Measurements from ENCODE around the gene TRIM26. TPM values are rescaled to one million over a fixed set of nuclear protein-coding genes. Genes with fewer than 3 reads are reported as not detected.

TRIM26 gene
- total and polyA plus RNA-seq, 2 of the 13 experiments (the other 11 are each of a cell fraction or from before 2014, with no cell fraction given) = 27.1 to 38.7 TPM

DNA sequence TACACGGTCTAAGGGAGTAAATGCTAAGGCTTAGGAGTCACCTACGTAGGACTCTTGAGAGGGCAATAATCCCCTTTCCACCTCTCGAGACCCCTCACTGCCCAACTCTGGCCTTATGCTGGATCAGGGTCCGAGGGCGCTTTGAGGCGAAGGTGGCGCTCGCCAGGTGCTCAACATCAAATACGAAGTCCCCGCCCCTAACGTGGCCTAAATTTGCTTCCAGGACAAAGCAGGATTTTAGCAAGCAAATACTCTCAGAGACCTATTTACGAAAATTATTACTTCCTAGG is 406 bp upstream of the TRIM26 start (continued):
- TF ChIP-seq, protein P1, sequence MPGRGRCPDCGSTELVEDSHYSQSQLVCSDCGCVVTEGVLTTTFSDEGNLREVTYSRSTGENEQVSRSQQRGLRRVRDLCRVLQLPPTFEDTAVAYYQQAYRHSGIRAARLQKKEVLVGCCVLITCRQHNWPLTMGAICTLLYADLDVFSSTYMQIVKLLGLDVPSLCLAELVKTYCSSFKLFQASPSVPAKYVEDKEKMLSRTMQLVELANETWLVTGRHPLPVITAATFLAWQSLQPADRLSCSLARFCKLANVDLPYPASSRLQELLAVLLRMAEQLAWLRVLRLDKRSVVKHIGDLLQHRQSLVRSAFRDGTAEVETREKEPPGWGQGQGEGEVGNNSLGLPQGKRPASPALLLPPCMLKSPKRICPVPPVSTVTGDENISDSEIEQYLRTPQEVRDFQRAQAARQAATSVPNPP (CRISPR knock-in tag; IDR thresholded peaks at IDR 0.05) = no peak
- TF ChIP-seq ZNF879 (CRISPR knock-in tag; IDR thresholded peaks at IDR 0.05) (no peak; the same call in 1 of the 2 replicates), RBFOX2 (IDR thresholded peaks at IDR 0.05; ENCODE audit: low read depth, low read length) (peak; percentile 14; the same call in 1 of the 2 replicates), ZFAT (CRISPR knock-in tag; conservative IDR thresholded peaks at IDR 0.05) (0 out of 2 replicates have a peak, but pooled peaks have one; percentile 2), ZFP36L2 (CRISPR knock-in tag; IDR thresholded peaks at IDR 0.05) (no peak), AHR (CRISPR knock-in tag; IDR thresholded peaks at IDR 0.05) (no peak), AKAP8 (CRISPR knock-in tag; IDR thresholded peaks at IDR 0.05) (no peak), SIN3B (IDR thresholded peaks at IDR 0.05; ENCODE audit: low read length) (no peak), NFYC (CRISPR knock-in tag; IDR thresholded peaks at IDR 0.05) (no peak), HOXD1 (CRISPR knock-in tag; IDR thresholded peaks at IDR 0.05) (no peak), MIER2 (CRISPR knock-in tag; IDR thresholded peaks at IDR 0.05) (no peak), ZNF350 (CRISPR knock-in tag; IDR thresholded peaks at IDR 0.05; ENCODE audit: borderline replicate concordance, low read depth) (no peak; the same call in 1 of the 2 replicates), SOX6 (IDR thresholded peaks at IDR 0.05) (no peak), SOX6 (CRISPR knock-in tag; IDR thresholded peaks at IDR 0.05) (no peak), HNF4G (IDR thresholded peaks at IDR 0.05; ENCODE audit: borderline replicate concordance, low read depth, low read length) (no peak), HNF4G (CRISPR knock-in tag; IDR thresholded peaks at IDR 0.05; ENCODE audit: borderline replicate concordance, low read depth) (no peak), ZNF761 (CRISPR knock-in tag; conservative IDR thresholded peaks at IDR 0.05) (0 out of 2 replicates have a peak, but pooled peaks have one; percentile 68), NKX3-1 (CRISPR knock-in tag; IDR thresholded peaks at IDR 0.05) (no peak), CHD2 (IDR thresholded peaks at IDR 0.05; ENCODE audit: low read depth, low read length) (no peak)
- TF ChIP-seq, protein P2, sequence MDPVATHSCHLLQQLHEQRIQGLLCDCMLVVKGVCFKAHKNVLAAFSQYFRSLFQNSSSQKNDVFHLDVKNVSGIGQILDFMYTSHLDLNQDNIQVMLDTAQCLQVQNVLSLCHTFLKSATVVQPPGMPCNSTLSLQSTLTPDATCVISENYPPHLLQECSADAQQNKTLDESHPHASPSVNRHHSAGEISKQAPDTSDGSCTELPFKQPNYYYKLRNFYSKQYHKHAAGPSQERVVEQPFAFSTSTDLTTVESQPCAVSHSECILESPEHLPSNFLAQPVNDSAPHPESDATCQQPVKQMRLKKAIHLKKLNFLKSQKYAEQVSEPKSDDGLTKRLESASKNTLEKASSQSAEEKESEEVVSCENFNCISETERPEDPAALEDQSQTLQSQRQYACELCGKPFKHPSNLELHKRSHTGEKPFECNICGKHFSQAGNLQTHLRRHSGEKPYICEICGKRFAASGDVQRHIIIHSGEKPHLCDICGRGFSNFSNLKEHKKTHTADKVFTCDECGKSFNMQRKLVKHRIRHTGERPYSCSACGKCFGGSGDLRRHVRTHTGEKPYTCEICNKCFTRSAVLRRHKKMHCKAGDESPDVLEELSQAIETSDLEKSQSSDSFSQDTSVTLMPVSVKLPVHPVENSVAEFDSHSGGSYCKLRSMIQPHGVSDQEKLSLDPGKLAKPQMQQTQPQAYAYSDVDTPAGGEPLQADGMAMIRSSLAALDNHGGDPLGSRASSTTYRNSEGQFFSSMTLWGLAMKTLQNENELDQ (CRISPR knock-in tag; IDR thresholded peaks at IDR 0.05; ENCODE audit: borderline replicate concordance) = no peak
- TF ChIP-seq, protein P3, sequence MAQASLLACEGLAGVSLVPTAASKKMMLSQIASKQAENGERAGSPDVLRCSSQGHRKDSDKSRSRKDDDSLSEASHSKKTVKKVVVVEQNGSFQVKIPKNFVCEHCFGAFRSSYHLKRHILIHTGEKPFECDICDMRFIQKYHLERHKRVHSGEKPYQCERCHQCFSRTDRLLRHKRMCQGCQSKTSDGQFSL (CRISPR knock-in tag; IDR thresholded peaks at IDR 0.05) = no peak
- TF ChIP-seq, protein P4, sequence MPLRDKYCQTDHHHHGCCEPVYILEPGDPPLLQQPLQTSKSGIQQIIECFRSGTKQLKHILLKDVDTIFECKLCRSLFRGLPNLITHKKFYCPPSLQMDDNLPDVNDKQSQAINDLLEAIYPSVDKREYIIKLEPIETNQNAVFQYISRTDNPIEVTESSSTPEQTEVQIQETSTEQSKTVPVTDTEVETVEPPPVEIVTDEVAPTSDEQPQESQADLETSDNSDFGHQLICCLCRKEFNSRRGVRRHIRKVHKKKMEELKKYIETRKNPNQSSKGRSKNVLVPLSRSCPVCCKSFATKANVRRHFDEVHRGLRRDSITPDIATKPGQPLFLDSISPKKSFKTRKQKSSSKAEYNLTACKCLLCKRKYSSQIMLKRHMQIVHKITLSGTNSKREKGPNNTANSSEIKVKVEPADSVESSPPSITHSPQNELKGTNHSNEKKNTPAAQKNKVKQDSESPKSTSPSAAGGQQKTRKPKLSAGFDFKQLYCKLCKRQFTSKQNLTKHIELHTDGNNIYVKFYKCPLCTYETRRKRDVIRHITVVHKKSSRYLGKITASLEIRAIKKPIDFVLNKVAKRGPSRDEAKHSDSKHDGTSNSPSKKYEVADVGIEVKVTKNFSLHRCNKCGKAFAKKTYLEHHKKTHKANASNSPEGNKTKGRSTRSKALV (CRISPR knock-in tag; IDR thresholded peaks at IDR 0.05) = no peak
- TF ChIP-seq, protein P5, sequence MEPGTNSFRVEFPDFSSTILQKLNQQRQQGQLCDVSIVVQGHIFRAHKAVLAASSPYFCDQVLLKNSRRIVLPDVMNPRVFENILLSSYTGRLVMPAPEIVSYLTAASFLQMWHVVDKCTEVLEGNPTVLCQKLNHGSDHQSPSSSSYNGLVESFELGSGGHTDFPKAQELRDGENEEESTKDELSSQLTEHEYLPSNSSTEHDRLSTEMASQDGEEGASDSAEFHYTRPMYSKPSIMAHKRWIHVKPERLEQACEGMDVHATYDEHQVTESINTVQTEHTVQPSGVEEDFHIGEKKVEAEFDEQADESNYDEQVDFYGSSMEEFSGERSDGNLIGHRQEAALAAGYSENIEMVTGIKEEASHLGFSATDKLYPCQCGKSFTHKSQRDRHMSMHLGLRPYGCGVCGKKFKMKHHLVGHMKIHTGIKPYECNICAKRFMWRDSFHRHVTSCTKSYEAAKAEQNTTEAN (CRISPR knock-in tag; conservative IDR thresholded peaks at IDR 0.05) = 0 out of 2 replicates have a peak, but pooled peaks have one; percentile 37
